Fibroblast of mammary gland (primary cell): ENCODE data around the gene DGKA.
A peak's percentile ranks its signal among the peaks of the same experiment; 100 is the strongest.
"Not testable (repeated sequence)": the region's sequence is repeated elsewhere in the genome, so short reads cannot be mapped to it uniquely, and the experiment has no call there.

Source experiments
- DNase-seq: peaks from one replicate; pipeline ENCODE4 v3.0.0-alpha.2; 2010; ENCODE audit warnings: low read depth
- H3K4me3 ChIP-seq: 2 replicates; pipeline ENCODE4 v1.5.1; 2011; ENCODE audit warnings: low read depth, mild to moderate bottlenecking, low read length, moderate library complexity; ENCODE audit not compliant: control insufficient read depth
- TF ChIP-seq, protein P1 (sequence below): conservative IDR thresholded peaks from 2 replicates; pipeline ENCODE4 v1.5.1; 2011; ENCODE audit warnings: low read depth, low read length, inconsistent platforms; ENCODE audit not compliant: control insufficient read depth, insufficient read depth

DGKA gene

DNA sequence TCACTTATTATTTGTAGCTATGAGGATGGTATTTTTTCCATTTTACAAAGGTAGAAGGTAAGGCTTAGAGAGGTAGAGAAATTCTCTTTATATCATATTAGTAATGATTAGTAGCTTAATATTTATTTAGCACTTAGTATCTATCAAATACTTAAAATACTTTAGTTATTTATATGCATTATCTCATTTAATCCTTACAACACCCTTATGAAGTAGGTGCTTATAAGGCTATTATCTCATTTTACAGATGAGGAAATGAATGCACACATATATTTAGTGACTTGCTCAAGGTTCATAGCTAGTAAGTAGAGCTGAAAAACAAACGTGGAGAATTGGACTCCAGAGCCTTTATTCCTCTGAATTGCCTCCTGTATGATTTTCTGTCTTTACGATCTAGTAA, 53.9 kb downstream of the DGKA start:
- H3K4me3 ChIP-seq = no peak overlapping the region
- DNase-seq = no peak
- TF ChIP-seq, protein P1, sequence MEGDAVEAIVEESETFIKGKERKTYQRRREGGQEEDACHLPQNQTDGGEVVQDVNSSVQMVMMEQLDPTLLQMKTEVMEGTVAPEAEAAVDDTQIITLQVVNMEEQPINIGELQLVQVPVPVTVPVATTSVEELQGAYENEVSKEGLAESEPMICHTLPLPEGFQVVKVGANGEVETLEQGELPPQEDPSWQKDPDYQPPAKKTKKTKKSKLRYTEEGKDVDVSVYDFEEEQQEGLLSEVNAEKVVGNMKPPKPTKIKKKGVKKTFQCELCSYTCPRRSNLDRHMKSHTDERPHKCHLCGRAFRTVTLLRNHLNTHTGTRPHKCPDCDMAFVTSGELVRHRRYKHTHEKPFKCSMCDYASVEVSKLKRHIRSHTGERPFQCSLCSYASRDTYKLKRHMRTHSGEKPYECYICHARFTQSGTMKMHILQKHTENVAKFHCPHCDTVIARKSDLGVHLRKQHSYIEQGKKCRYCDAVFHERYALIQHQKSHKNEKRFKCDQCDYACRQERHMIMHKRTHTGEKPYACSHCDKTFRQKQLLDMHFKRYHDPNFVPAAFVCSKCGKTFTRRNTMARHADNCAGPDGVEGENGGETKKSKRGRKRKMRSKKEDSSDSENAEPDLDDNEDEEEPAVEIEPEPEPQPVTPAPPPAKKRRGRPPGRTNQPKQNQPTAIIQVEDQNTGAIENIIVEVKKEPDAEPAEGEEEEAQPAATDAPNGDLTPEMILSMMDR = no peak

DNA sequence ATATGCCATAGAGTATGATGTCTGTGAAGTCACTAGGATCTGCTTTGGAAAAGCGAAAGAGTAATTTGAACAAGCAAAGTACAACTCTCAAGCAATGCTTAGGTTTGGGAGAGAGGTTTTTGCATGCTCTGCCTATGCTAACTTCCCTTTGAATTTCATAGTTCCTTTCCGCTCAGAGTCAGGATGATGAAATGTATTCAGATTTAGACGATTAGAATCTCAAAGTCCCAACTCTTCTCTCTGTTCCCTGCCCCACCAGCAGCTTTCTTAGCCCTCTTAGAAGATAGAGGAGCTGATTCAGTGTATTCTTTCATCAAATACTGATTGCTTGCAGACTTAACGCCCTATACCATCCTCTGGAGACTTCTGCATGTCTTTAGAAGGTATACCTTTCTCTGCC, 54.4 kb downstream of the DGKA start:
- no peak for DNase-seq
- TF ChIP-seq, protein P1 = no peak
- no peak overlapping the region for H3K4me3 ChIP-seq

DNA sequence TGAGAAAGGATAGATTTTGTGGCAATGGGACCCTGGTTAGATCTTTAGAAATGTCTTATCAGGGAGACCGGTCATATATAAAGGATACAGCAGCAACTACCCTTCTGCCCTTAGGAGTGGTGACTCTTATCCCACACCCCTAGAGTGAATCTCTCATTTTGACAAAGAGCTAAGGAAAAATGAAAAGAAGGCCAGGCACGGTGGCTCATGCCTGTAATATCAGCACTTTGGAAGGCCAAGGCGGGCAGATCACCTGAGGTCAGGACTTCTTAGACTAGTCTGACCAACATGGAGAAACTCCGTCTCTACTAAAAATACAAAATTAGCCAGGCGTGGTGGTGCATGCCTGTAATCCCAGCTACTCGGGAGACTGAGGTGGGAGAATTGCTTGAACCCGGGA, 55.0 kb downstream of the DGKA start:
- DNase-seq, H3K4me3 ChIP-seq: not testable (repeated sequence)

DNA sequence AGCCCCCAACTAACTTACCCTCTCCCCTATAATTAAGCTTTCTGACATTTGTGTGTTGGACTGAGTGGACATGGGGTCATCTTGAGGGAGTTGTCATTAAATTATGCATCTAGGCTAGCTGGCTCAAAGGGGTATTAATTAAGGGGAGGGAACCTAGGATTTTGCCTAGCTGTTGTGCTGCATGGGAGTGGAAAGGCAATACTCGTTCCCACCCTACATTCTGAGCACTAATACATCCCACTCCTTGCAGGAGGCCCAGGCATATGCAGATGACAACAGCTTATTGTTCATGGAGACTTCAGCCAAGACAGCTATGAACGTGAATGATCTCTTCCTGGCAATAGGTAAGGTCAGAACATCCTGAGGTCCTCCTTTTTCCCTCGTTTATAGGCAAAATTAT, 60.1 kb downstream of the DGKA start:
- no peak for DNase-seq
- no peak overlapping the region for H3K4me3 ChIP-seq
- TF ChIP-seq, protein P1 = no peak

DNA sequence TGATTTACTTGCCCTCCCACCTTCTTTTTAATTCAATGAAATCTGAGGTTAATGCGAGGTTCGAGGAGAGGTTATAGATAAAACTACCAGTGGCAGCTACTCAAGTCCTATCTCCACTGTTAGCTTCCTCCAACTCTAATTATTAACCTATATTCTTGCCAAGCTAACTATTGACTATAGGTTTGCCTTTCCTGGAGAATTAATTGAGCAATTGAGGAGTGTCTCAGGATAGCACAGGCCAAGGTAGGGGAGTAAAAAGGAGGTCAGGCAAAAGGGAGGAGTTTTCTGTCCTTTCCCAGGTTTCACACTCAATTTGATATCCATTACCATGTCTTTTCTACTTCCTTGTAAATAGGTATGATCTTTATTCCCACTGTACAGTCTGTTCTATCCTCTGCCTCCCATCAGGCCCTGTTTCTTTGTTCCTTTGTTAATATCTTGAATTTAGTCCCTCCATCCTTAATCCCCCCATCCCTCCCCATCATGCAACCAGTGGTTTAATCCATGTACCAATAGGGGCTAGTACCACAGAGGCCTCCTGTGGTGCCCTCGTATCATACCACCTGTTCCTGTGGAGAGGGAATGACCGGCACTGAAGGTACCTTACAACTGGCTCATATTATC, 62.4 kb downstream of the DGKA start:
- no peak for DNase-seq
- H3K4me3 ChIP-seq = no peak overlapping the region
- TF ChIP-seq, protein P1 = no peak

DNA sequence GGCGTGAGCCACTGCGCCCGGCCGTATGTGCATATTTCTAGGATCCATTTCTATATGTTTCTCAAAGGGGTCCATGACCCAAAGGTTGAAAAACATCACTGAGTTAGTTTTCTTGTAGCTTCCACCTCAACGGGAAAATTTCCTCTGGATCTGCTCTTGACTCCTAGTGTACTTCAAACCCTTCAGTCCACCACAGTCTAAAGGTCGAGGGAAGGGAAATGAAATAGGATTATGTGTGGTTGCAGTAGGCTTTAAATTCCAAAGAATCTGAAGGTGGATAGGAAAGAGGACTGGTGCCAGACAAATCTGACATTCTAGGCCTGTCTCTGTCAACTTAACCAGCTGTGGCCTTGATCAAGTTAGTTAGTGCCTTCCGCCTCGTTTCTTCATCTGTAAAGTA, 64.4 kb downstream of the DGKA start:
- no peak for DNase-seq
- TF ChIP-seq, protein P1 = no peak
- no peak overlapping the region for H3K4me3 ChIP-seq

DNA sequence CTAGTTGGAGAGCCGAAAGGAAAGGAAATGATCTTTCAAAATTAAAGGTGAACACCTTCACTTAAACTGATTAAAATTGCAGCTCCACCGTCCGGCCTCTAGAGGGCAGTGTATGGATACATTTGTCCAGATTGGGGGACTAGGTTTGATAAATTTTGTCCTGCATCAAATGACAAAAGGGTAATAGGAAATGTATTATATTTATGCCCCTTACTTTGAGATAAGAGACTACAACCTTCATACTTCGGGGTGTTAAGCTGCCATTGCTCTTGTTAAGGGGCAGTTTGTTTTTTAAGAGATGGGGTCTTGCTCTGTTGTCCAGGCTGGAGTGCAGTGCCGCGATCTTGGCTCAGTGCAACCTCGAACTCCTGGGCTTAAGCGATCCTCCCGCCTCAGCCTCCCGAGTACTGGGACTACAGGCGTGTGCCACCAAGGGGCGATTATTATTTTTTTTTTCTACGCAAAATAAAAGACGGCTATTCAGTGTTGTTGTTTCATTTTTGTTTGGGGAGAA, 65.3 kb downstream of the DGKA start:
- peak overlapping the region; percentile 86 for H3K4me3 ChIP-seq
- peak; percentile 73 for DNase-seq

More for the DNA sequence above, 65.3 kb downstream of the DGKA start:
- TF ChIP-seq, protein P1 = peak; percentile 88
